ENCODE results near the gene PRKRA.
A peak's percentile ranks its signal among the peaks of the same experiment; 100 is the strongest.
"Not testable (repeated sequence)": the region's sequence is repeated elsewhere in the genome, so short reads cannot be mapped to it uniquely, and the experiment has no call there.

The PRKRA gene

DNA sequence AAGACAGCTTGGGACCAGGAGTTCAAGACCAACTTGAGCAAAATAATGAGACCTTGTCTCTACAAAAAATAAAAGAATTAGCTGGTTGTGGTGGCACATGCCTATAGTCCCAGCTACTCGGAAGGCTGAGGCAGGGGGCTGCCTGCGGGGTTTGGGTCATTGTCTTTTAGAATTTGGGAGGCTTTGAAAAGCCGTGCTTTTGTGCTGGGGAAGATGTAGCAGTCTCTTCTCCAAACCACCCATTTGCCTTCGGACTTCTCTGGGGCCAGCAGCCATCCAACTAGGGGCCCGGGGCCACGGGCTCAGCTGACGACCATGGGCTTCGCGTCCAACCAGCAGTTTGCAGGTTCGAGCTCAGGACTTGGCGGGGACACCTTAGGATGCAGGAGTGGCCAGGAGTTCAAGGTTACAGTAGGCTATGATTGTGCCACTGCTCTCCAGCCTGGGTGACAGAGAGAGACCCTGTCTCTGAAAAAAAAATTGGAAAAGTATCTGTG lies 6.5 kb upstream of the PRKRA start:
- DNase-seq, result no peak

DNA sequence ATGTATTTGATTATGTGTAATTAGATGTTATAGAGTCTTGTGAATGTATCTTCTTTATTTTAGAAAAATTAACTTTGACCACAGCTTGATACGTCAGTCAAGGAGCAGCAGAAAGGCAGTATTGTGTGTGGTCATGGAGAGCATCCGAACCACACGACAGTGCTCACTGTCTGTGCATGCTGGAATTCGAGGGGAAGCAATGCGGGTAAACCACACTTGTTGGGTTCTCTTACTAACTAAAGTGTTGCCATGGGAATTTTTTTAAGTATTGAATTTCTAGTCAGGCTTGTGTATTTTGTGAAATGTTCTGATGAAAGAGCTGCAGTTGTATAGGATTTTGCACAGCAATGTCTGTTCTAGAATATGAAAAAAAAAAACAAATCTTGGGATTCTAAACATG lies 5.0 kb upstream of the PRKRA start:
- no peak for DNase-seq

DNA sequence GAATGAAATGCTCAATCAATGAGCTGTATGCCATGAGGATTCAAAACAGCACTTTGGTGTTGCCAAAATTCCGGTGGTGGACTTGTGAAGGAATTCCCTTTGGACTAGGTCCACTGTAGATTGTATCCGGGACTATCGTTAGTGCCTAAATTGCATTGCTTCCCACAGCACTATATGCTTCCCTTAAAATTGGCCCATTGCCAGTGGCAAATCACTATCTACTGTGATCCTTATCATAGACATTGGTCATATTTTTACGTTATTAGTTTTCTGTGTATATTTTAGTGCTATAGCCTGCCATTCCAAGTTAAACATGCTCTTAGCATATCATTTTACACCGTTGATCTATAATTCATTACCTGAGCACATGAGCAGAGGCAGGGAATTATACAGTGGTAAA lies 1.9 kb upstream of the PRKRA start:
- DNase-seq, result no peak

DNA sequence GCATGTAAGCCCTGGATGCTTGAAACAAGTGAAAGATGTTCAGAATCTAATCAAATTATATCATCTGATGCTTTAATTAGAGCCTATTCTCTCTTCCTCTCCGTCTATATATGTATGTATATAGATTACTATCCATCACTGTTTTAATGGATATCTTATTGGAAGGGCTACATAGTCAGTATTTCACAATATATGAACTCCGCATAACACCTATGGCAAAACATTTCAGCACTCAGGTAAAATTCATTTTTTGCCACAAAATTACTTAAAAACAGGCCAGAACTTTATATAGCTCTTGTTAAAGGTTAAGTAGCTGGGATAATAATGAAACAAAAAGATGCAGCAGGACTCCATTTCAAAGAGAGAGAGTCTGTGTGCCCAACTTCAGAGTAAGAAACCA lies 1.4 kb upstream of the PRKRA start:
- no peak for DNase-seq

DNA sequence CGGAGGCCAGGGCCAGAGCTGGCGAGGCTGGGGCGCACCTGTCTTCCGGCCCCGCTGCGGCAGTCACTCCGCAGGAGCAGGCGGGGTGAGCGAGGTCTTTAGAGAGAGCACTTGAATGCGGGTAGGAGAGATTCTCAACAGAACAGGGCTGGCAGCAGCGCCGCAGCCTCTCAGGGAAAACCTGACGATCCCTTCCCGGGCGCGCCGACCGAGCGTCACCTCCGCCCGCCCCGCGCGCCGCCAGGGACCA lies 526 bp downstream of the PRKRA start:
- no peak for DNase-seq

DNA sequence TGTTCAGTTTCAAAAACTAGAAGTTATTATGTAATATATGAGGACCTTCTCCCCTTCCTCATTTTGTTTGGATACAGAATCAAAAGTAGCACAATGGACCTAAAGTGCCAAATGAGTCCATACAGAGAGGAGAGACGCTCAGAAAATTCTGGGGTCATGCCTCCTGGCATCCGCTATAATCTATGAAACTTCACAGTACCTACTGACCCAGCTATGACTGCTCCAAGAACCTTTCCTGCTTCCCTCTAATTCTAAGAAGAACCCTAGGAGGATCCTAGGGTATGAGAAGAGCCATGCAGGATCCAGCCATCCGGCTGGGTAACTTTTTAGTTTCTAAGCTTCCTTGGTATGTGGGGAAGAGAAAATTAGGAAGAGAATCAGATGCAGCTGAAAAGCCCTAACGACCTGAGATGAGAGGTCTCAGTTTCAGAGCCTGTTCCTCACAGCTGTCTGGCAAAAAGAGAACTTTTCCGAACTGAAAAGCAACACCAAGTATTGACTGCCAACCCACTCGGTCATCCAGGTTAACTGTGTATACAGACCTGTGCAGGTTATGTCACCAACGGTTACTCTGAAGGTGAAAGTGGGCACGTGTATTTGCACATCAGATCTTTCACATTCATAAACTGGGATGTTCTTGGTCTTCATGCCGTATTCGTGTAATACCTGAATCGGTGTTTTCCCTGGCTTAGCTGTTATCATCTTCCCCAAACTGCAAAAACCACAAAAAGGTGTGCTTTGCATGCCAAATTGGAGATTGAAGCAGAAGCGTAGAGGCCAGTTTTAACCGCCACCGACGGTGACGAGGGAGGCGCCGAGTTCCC lies 1.1 kb downstream of the PRKRA start:
- DNase-seq, result peak in 3 of 4 experiments; percentile 10 to 26 (median 20)

DNA sequence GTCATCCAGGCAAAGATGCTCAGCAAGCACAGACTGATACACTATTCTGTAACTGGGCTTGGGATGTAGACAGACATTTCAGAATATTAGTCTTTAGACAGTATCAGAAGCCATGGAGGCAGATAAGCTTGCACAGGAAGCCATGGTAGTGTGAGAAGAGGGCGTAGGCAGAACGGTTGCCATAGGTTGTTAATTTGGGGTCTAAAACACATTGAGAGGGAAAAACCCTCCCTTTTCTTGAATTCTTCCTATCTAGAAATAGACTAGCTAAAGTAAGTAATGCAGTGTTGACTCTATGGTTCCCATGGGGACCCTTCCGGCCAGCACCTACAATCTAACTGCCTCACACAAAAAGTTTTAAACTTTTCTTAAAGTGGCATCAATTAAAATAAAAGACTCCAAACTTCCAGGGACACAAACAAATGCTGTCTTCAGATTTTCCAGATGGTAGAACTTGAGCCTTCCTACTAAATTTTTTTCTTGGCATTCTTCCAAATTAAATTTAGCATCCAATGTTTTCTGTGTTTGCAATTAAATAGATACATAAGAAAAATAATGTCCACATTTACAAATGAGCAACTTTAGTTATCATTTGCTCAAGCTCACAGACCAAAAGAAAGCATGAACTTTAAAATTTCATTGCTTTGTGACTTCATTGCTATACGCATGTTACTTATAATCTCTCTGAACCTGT lies 1.9 kb downstream of the PRKRA start:
- DNase-seq, result no peak

DNA sequence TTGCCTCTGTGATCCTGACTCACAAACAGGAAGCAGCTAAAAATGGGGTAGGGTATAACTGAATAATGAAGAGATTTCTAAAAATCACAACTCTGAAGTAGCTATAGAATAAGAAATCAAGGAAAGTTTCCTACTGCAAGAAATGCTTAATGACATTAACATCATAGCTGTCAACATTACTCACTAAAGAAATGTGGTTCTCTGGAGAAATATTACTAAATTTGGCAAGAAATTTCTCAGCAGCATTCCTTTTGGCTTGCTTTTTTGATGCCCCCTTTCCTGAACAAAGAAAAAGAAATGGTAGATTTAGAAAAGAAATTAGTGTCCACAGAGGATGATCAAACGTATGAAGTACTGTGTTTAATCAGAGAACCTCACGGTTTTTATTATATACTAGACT lies 9.5 kb downstream of the PRKRA start:
- DNase-seq, result no peak

DNA sequence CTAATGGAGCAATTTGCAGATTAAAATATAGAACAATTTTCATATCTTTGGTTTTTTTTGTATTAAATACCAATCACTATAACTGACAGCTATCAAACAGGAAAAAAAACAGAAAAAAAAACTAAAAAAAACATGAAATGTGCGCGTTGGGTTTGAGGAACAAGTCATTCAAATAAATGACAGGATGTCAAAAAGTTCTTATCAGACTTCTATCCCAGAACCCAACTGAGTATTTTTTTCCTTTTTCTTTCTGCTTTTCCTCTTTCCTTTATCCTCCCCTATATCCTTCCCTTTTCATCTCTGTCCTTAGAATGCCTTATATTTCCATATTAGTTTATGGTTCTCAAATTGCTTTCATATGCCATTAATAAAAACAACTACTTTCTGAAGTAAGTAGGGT lies 14.3 kb downstream of the PRKRA start:
- no peak for DNase-seq

DNA sequence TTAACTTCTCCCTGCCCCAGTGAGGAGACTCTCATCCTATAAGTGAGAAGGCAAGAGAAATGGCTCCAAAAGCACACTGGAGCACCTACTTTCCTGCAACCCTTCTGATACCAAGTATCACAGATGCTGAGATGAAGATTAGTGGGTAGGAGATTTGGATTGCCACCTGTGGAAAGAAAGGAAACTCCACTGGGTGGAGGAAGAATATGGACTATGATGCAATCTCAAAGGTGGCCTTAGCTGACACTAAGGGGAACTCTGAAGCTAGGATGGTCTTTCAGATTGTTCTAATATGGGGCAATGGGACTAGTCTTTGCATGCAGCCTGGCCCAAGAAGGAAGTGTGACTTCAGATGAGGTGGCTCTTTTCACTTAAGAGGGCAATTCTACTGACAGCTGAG lies 21.6 kb downstream of the PRKRA start:
- no peak for DNase-seq

DNA sequence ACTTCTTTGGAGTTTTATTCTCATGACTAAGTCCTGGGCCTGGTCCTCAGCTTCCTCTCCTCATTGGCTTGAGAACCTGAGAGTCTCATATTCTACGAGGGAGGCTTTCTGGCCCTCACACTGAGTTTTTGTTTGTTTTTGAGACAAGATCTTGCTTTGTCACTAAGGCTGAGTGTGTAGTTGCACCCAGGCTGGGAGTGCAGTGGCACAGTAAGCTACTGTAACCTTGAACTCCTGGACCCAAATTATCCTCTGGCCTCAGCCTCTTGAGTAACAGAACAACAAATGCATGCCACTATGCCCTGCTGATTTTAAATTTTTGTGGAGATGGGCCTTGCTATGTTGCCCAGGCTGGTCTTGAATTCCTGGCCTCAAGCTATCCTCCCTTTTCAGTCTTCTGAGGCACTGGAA lies 22.6 kb downstream of the PRKRA start:
- DNase-seq, result no peak

DNA sequence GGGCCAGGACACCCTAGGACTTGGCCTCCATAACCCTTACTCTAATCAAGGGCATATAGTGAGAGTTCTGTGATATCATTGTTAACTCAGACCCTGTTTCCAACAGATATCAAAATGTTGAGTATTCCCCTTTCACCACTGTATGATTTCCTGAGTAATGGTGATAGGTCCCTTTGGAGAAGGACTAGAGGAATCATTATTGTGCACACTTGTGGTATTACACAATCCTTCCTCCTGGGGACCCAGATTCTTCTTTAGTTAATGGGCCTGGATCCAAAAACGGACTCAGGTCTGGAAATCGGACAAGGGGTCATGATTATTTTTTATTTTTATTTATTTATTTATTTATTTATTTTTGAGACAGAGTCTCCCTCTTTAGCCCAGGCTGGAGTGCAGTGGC lies 23.5 kb downstream of the PRKRA start:
- no peak for DNase-seq

DNA sequence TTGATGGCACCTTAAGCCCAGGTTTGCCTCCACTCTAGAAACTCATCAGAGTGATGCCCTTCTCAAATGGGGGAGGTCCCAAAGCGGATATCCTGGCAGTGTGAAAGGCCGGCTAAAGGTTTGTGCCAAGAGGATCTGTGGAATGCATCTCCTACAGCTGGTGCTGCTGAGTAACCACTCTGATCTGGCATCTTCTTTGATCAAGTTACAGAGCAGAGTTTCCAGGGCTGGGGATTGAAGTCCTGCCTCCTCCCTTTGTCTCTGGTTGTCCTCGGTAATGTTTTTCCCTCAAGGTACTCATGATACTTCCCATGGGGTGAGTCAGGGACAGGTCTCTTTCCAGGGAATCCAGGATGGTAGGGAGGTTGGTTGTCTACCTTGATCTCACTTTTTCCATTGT lies 24.6 kb downstream of the PRKRA start:
- no peak for DNase-seq

DNA sequence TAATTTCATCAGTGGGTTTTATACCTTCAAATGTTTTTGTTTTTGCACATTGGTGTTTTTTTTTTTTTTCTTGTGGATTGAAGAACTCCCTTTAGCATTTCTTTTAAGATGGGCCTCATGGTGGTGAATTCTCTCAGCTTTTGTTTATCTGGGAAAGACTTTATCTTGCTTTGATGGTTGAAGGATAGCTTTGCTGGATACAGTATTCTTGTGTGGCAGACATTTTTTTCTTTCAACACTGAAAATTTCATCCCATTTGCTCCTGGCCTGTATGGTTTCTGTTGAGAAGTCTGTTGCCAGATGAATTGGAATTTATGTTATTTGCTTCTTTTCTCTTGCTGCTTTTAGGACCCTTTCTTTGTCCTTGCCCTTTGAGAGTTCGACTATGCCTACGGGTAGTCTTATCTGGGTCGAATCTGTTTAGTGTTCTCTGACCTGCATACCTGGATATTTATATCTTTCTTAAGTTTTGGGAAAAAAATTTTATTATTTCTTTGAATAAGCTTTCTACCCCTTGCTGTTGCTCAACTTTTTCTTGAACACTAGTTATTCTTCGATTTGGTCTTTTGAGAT lies 25.6 kb downstream of the PRKRA start:
- no peak for DNase-seq

DNA sequence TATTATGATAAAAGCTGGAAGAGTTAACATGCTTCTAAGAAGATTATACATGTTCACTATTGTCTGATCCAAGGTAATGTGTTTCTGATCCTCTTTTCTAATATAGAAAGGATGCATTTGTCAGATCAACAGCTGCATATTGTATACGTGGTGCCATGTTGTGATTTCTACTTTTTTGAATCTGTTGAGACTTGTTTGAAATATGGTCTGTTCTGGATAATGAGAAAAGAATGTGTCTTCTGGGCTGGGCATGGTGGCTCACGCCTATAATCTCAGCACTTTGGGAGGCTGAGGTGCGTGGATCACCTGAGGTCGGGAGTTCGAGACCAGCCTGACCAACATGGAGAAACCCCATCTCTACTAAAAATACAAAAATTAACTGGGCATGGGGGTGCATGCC lies 27.2 kb downstream of the PRKRA start:
- not testable (repeated sequence) for DNase-seq

DNA sequence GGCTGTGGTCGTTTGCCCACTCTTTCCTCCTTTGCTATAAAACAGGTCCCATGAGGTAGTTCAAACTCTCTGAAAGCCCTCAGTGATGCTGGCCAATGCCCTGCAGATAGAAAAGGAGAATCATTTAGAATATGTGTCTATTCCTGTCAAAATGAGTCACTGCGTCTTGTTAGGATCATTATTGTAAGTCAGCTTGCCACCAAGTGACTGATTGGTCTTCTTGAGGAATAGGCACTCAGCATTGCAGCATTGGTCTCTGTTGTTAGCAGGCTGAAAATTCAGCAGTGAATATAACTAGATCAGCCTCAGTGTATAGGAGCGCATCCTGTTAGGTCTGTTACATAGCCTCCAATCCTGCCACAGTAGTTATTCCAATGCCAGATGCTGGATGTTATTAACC lies 28.9 kb downstream of the PRKRA start:
- no peak for DNase-seq

DNA sequence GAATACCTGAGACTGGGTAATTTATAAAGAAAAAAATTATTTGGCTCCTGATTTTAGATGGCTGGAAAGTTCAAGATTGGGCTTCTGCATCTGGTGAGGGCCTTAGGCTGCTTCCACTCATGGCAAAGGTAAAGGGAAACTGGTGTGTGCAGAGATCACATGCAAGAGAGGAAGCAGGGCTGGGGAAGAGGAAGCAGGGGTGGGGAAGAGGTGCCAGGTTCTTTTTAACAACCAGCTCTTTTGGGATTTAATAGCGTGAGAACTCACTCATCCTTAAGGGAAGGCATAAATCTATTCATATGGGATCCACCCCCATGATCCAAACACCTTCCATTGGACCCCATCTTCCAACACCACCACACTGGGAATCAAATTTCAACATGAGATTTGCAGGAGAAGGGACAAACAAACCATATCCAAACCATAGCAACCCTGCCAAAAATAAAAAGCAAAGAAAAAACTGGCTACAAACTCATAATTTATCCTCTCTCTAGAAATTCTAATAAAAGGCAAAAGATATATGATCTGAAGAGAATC lies 30.4 kb downstream of the PRKRA start:
- DNase-seq, result peak in 3 of 4 experiments; percentile 6 to 18 (median 8)

DNA sequence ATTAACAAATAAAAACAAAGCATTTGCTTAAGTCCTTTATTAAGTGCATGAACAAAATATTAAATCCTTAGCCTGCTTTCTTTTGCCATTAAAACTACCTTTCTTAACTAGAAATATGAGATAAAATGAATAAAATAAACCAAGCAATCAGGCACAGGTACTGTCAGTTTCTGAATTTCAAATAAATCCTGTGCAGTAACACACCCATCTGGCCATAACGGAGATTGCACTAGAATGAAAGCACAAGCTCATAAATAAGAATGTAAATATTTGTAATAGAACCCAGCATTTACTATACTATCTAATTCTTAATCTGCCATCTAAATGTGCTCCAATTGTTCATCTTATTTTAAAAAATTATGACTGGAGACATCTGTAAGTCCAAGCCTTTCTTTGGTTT lies 31.9 kb downstream of the PRKRA start:
- no peak for DNase-seq

DNA sequence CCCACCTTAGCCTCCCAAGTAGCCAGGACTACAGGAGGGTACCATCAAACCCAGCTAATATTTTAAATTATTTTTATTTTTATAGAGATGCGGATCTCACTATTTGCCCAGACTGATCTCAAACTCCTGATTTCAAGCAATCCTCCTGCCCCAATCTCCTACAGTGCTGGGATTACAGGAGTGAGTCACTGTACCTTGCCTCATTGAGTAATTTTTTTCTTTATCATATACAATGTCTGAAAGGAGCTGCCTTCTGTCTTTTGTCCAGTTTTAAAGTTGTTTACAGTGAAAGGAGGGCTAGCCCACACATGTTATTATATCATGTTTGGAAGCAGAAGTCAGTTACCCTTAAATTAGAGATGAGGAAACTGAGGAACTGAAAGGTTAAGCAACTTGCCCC lies 32.5 kb downstream of the PRKRA start:
- DNase-seq, result peak in 1 of 4 experiments; percentile 8

DNA sequence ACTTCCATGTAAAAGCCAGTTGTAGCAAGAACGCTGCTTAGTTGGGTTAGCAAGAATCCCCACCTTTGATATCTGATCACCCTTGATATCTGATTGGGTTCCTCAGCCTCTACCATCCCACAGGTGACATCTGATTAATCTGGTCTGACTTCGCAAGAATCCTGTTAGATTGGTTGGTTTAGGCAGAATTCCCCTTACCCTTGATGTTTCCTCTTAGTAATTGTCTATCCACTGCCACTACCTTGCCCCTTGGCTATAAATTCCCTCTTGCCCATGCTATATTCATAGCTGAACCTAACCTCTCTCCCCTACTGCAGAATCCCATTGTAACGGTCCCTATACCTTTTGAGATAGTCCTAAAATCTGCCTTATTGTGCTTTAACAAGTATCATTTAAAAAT lies 33.1 kb downstream of the PRKRA start:
- DNase-seq, result no peak

DNA sequence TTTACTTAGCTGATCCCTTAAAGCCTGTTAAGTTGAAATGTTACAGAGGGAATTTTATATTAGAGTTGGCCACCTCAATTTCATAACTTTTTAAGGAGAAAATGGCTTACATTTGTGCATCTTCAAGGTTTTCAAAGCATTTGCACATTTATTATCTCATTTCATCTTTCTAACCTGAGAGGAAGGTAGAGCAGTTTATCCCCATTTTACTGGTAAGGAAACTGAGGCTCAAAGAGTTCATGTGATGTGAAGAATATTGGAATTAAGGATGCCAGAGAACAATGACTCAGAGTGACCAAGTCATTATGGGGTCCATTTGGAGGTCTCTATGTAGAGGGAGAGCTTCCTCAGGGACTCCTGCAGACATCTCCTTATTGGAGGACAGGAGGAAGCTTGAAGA lies 35.0 kb downstream of the PRKRA start:
- no peak for DNase-seq

DNA sequence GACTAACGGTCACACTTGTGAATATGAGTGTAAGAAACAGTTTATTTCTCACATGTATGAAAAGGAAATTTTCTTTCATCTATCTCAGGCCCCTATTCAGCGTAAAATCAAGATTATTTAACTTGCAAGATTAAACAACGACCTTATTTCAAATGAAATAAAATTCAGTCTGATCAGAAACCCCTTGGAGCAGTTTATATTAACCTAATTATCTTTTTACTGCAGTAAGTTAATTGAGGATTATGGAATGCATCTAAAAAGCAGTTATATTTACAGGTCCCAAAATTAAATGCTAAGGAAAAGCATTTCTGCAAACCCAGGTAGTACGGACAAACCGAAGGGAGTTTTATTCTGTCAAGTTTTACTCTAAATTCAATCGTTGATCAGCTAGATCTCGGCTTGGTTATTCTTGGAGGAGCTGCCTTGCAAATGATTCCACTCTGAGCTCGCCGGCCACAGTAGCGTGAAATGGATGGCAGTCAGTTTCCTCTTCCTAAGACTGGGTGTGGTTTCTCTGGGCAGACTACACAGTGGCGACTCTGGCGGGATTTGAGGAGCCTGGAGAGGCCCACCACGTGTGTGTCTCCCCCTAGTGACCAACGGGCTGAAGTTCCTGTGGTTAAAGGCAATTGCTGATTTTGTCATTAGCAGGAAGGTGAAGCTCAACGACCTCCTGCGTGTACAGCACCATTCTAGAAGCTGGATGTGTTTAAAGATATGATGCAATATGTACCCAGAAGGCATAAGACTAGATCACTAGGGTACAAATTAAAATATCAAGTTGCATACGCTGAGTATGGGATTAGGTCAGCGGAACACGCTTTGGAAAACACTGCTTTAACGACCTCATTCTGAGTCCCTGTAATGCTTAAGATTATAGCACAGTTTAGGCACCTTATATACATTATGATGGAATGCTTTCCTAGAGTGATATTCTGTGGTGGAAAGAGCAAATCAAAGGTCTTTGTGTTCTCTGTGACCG lies 36.4 kb downstream of the PRKRA start:
- DNase-seq, result peak; percentile 95 to 97 (median 96)
